SK-N-SH treated with all-trans-retinoic acid at 6 μM for 48 hours (cell line): ENCODE data around the gene TIMP2.
A peak's percentile ranks its signal among the peaks of the same experiment; 100 is the strongest.

Source experiments
- ATAC-seq: fragments of 200-7000 bp; cut with Tn5 transposase; 3 replicates; pipeline ENCODE4 v1.9.1; 2020; ENCODE audit warnings: mild to moderate bottlenecking, moderate library complexity
- ARNTL ChIP-seq: fragments of 450-650 bp; formaldehyde crosslinking; IDR thresholded peaks from 2 replicates; pipeline ENCODE4 v1.5.0; 2020; ENCODE audit warnings: low read depth, mild to moderate bottlenecking, moderate library complexity, borderline replicate concordance
- BACH2 ChIP-seq: fragments of 250-450 bp; sonication (Bioruptor Pico); IDR thresholded peaks from 2 replicates; pipeline ENCODE4 v1.9.0; 2021; ENCODE audit warnings: mild to moderate bottlenecking, borderline replicate concordance
- CSDC2 ChIP-seq: fragments of 250-450 bp; sonication (Bioruptor Pico); IDR thresholded peaks from 2 replicates; pipeline ENCODE4 v1.5.0; 2020; ENCODE audit warnings: mild to moderate bottlenecking, moderate library complexity
- GLIS3 ChIP-seq: fragments of 250-450 bp; sonication (Bioruptor Pico); IDR thresholded peaks from 2 replicates; pipeline ENCODE4 v1.5.0; 2020; ENCODE audit warnings: mild to moderate bottlenecking, moderate library complexity
- ISL1 ChIP-seq: fragments of 250-450 bp; sonication (Bioruptor Pico); IDR thresholded peaks from 2 replicates; pipeline ENCODE4 v2.1.2; 2022; ENCODE audit warnings: mild to moderate bottlenecking, moderate library complexity
- PPARA ChIP-seq: fragments of 250-450 bp; sonication (Bioruptor Pico); IDR thresholded peaks from 2 replicates; pipeline ENCODE4 v1.5.0; 2020; ENCODE audit warnings: mild to moderate bottlenecking, borderline replicate concordance
- RARB ChIP-seq: fragments of 250-450 bp; sonication (Bioruptor Pico); IDR thresholded peaks from 2 replicates; pipeline ENCODE4 v1.8.0; 2021; ENCODE audit warnings: mild to moderate bottlenecking, moderate library complexity
- SNAI2 ChIP-seq: fragments of 250-450 bp; sonication (Bioruptor Pico); IDR thresholded peaks from 2 replicates; pipeline ENCODE4 v1.5.0; 2020; ENCODE audit warnings: mild to moderate bottlenecking, moderate library complexity
- TOX ChIP-seq: fragments of 250-450 bp; sonication (Bioruptor Pico); IDR thresholded peaks from 2 replicates; pipeline ENCODE4 v1.8.0; 2021; ENCODE audit warnings: mild to moderate bottlenecking, moderate library complexity, borderline replicate concordance
- ZC3H10 ChIP-seq: fragments of 250-450 bp; sonication (Bioruptor Pico); IDR thresholded peaks from 2 replicates; pipeline ENCODE4 v1.5.1; 2021; ENCODE audit warnings: mild to moderate bottlenecking, moderate library complexity
- ZFP3 ChIP-seq: fragments of 250-450 bp; sonication (Bioruptor Pico); IDR thresholded peaks from 2 replicates; pipeline ENCODE4 v1.5.0; 2020; ENCODE audit warnings: mild to moderate bottlenecking, moderate library complexity
- ZFP30 ChIP-seq: fragments of 450-650 bp; formaldehyde crosslinking; IDR thresholded peaks from 2 replicates; pipeline ENCODE4 v1.5.0; 2022; ENCODE audit warnings: mild to moderate bottlenecking, moderate library complexity
- TF ChIP-seq, protein P1 (sequence below): fragments of 250-450 bp; sonication (Bioruptor Pico); IDR thresholded peaks from 2 replicates; pipeline ENCODE4 v1.8.0; 2020; ENCODE audit warnings: mild to moderate bottlenecking, moderate library complexity, borderline replicate concordance
- TF ChIP-seq, protein P2 (sequence below): fragments of 250-450 bp; sonication (Bioruptor Pico); IDR thresholded peaks from 2 replicates; pipeline ENCODE4 v1.5.0; 2020; ENCODE audit warnings: mild to moderate bottlenecking, moderate library complexity
- TF ChIP-seq, protein P3 (sequence below): fragments of 250-450 bp; sonication (Bioruptor Pico); IDR thresholded peaks from 2 replicates; pipeline ENCODE4 v1.8.0; 2021; ENCODE audit warnings: low read depth, mild to moderate bottlenecking, moderate library complexity, borderline replicate concordance

TIMP2 gene

DNA sequence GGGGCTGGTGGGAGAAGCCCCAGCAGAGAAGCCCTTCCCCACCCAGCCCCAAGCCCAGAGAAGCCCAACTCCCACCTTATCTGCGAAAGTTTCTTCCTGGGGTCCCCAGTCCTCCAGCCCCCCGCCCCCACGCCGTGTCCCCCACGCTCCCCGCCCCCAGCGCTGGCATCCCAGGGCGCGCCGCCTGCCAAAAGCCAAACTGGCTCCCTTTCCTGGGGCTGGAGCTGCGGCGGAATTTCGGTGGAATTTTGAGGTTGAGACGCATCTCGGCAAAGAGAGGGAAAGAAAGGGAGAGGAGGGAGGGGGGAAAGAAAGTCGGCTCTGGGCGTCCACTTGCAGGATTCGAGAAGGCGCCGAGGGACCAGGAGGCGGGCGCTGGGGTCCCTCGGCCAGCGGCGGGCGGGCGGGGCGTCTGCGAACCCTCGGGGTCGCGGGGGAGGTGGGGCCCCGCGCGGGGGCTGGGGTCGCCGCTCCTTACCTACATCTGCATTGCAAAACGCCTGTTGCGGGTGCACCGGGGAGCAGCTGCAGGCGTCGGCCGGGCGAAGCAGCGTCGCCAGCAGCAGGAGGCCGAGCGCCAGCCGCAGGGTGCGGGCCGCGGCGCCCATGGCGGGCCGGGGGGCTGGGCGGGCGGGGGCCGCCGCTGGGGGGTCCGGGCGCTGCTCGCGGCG is 571 bp downstream of the TIMP2 start:
- ATAC-seq = peak; percentile 30

DNA sequence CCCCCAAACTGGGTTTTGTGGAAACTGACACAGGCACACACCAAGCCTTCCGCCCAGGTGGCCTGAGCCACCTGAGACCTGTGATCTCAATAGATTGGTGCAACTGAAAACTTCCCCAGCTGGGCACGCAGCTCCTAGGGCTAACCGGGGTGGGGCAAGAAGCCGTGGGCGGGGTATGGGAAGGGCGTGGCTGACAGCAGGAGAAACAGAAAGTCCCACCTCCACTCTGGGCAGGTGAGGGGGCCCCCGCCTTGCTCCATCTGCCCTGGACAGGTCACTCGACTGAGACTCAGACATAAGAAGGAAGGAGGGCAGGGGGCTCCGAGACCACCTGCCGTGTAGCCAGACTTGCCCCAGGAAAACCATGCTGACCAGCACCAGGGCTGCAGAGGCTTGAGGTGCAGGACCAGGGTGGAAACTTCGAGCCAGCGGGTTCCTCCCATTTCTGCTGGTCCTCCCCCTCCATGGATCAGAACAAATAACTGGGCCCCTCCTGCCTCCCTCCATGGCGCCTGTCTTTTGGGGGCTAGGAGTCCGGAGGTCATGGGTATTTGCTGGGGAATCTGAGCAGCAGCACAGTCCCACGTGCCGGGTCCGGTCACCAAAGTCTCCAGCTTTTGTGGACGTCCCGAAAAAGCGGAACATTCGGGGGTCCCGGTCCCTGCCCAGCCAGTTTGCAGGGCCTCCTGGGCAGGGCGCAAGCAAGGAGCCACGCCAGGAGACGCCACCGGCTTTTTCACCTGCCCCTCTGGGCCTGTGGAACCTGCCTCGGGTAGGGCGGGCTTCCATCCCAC is 1.3 kb downstream of the TIMP2 start:
- no peak for TF ChIP-seq PPARA (CRISPR knock-in tag)
- TF ChIP-seq, protein P1, sequence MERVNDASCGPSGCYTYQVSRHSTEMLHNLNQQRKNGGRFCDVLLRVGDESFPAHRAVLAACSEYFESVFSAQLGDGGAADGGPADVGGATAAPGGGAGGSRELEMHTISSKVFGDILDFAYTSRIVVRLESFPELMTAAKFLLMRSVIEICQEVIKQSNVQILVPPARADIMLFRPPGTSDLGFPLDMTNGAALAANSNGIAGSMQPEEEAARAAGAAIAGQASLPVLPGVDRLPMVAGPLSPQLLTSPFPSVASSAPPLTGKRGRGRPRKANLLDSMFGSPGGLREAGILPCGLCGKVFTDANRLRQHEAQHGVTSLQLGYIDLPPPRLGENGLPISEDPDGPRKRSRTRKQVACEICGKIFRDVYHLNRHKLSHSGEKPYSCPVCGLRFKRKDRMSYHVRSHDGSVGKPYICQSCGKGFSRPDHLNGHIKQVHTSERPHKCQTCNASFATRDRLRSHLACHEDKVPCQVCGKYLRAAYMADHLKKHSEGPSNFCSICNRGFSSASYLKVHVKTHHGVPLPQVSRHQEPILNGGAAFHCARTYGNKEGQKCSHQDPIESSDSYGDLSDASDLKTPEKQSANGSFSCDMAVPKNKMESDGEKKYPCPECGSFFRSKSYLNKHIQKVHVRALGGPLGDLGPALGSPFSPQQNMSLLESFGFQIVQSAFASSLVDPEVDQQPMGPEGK (CRISPR knock-in tag) = no peak
- ATAC-seq = peak; percentile 65

More for the DNA sequence above, 571 bp downstream of the TIMP2 start:
- no peak for TF ChIP-seq GLIS3 (CRISPR knock-in tag)

DNA sequence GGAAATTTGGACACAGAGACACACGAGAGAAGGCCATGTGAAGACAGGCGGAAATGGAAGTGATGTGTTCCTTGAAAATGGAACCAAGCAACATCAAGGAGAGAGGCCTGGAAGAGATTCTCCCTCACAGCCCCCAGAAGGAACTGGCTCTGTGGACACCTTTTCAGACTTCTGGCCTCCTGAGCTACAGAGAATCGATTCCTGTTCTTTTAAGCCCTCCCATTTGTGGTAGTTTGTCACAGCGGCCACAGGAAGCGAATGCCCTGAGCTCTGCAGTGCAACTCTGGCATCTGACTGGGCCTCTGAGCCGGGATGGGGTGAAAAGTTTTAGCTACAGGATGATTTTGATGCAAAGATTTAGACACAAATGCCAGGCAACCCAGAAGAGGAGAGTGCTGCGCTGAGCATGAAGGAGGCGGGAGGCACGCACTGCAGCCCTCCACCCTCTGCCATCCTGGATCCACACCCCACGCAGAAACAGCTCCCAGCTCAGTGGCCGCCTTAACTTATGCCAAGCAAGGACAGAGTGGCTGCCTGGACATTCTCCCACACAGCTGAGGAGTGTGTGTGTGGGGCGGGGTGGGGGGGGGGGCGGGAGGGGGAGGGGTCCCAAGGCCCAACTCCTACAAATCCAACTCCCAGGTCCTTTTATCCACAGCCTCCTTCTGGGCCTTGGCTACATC is 2.2 kb downstream of the TIMP2 start:
- ATAC-seq = no peak
- TF ChIP-seq SNAI2 (CRISPR knock-in tag) (no peak), ARNTL (CRISPR knock-in tag) (no peak), CSDC2 (CRISPR knock-in tag) (no peak), BACH2 (CRISPR knock-in tag) (no peak), TOX (CRISPR knock-in tag) (no peak), ZC3H10 (no peak), GLIS3 (CRISPR knock-in tag) (no peak)
- TF ChIP-seq, protein P1 (CRISPR knock-in tag) = no peak
- TF ChIP-seq, protein P2, sequence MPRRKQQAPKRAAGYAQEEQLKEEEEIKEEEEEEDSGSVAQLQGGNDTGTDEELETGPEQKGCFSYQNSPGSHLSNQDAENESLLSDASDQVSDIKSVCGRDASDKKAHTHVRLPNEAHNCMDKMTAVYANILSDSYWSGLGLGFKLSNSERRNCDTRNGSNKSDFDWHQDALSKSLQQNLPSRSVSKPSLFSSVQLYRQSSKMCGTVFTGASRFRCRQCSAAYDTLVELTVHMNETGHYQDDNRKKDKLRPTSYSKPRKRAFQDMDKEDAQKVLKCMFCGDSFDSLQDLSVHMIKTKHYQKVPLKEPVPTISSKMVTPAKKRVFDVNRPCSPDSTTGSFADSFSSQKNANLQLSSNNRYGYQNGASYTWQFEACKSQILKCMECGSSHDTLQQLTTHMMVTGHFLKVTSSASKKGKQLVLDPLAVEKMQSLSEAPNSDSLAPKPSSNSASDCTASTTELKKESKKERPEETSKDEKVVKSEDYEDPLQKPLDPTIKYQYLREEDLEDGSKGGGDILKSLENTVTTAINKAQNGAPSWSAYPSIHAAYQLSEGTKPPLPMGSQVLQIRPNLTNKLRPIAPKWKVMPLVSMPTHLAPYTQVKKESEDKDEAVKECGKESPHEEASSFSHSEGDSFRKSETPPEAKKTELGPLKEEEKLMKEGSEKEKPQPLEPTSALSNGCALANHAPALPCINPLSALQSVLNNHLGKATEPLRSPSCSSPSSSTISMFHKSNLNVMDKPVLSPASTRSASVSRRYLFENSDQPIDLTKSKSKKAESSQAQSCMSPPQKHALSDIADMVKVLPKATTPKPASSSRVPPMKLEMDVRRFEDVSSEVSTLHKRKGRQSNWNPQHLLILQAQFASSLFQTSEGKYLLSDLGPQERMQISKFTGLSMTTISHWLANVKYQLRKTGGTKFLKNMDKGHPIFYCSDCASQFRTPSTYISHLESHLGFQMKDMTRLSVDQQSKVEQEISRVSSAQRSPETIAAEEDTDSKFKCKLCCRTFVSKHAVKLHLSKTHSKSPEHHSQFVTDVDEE (CRISPR knock-in tag) = no peak

DNA sequence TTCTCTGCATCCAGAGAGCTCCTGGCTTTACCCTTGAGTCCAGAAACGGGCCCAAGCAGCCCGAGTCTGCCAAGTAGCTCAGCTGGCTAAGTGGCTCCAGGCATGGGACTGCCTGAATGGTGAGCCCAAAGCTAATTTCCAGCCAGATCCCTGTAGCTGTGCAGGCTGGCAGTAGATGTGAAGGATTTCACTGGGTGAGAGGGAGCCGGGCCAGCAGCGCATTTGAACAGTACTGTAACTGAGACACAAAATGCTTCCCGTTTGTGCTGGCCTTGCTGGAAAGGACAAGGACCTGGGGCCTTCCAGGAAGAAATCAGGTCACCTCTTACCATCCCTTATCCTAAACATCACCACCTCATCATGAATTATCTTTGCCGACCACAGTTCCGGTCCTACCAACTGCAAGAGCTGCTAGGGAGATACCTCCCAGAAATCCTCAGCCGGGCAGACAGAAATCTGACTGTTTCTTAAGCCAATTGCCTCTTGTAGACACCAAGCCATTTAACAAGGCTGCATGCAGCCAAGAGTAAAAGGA is 3.7 kb downstream of the TIMP2 start:
- TF ChIP-seq ZFP3 (CRISPR knock-in tag) (peak; percentile 96), PPARA (CRISPR knock-in tag) (no peak)
- no peak for ATAC-seq

DNA sequence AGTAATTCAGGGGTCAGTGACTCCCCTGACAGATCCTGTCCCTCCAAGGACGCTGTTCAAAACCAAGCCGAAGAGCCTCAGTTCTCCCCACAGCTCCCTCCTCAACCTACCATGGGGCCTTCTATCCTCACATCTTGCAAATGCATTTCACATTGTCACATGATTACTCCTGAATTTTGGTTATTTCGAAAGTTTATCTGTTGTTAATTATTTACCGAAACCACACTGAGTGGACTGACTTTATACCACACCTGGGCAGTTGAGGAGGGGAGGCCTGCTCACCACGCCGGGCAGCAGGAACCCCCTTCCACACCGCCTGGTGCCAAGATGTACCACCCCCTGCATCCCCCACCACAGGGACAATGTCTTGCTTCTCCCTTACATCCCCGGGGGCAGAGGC is 4.7 kb downstream of the TIMP2 start:
- ATAC-seq = no peak
- TF ChIP-seq RARB = no peak
- TF ChIP-seq, protein P3, sequence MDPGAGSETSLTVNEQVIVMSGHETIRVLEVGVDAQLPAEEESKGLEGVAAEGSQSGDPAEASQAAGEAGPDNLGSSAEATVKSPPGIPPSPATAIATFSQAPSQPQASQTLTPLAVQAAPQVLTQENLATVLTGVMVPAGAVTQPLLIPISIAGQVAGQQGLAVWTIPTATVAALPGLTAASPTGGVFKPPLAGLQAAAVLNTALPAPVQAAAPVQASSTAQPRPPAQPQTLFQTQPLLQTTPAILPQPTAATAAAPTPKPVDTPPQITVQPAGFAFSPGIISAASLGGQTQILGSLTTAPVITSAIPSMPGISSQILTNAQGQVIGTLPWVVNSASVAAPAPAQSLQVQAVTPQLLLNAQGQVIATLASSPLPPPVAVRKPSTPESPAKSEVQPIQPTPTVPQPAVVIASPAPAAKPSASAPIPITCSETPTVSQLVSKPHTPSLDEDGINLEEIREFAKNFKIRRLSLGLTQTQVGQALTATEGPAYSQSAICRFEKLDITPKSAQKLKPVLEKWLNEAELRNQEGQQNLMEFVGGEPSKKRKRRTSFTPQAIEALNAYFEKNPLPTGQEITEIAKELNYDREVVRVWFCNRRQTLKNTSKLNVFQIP (CRISPR knock-in tag) = no peak
- TF ChIP-seq ZFP30 (CRISPR knock-in tag) = no peak
- TF ChIP-seq SNAI2 (CRISPR knock-in tag) = no peak
- no peak for TF ChIP-seq ISL1 (CRISPR knock-in tag)
- TF ChIP-seq, all 23 proteins: peak for 0
